ENCODE measurements around the gene STK32A. TPM values are rescaled to one million over a fixed set of nuclear protein-coding genes. Genes with fewer than 3 reads are reported as not detected.

STK32A gene
- total RNA-seq, 6 donors from 2014 or later = 2.7 to 13.3 (median 7.1) TPM

GRCh38 chr5:147276497-147276896 is 41.7 kb downstream of the STK32A start:
- H3K4me3 ChIP-seq = no peak overlapping the region

GRCh38 chr5:147286296-147286695 is 51.5 kb downstream of the STK32A start:
- WGBS, 2 donors = 63 to 73% methylated on average over 1 of the region's 1 CpG
- Histone ChIP-seq H3K9me3 (peaks cover 0 to 6% (median 0%) of the 10 kb centered on the region in 4 donors), H3K27ac (no peak overlapping the region), H3K27me3 (no peaks in the 10 kb centered on the region), H3K4me3 (no peak overlapping the region), H3K4me1 (no peaks in the 10 kb centered on the region), H3K36me3 (no peaks in the 10 kb centered on the region)
- TF ChIP-seq POLR2AphosphoS5 (IDR thresholded peaks at IDR 0.05) (no peak), POLR2A (IDR thresholded peaks at IDR 0.05) (no peak), EP300 (IDR thresholded peaks at IDR 0.05) (no peak), CTCF (IDR thresholded peaks at IDR 0.05) (no peak)
- DNase-seq = no peak
- no peak for ATAC-seq (ENCODE audit: low FRiP score in 2 of 2)

More at GRCh38 chr5:147276497-147276896, 41.7 kb downstream of the STK32A start:
- no peaks in the 10 kb centered on the region for H3K4me1 ChIP-seq
- H3K9me3 ChIP-seq = no peaks in the 10 kb centered on the region
- WGBS, 2 donors = 71 to 83% methylated on average over 1 of the region's 1 CpG
- H3K27me3 ChIP-seq = no peaks in the 10 kb centered on the region
- no peak for ATAC-seq (ENCODE audit: low FRiP score in 2 of 2)
- DNase-seq = no peak
- no peak for TF ChIP-seq POLR2AphosphoS5 (IDR thresholded peaks at IDR 0.05)
- no peak overlapping the region for H3K27ac ChIP-seq
- H3K36me3 ChIP-seq = no peaks in the 10 kb centered on the region

GRCh38 chr5:147287110-147287509 is 52.3 kb downstream of the STK32A start:
- TF ChIP-seq POLR2A (IDR thresholded peaks at IDR 0.05) = no peak
- no peak for TF ChIP-seq POLR2AphosphoS5 (IDR thresholded peaks at IDR 0.05)
- TF ChIP-seq CTCF (IDR thresholded peaks at IDR 0.05) = no peak
- no peak for TF ChIP-seq EP300 (IDR thresholded peaks at IDR 0.05)
- ATAC-seq (ENCODE audit: low FRiP score in 2 of 2) = no peak
- no peak overlapping the region for H3K27ac ChIP-seq

GRCh38 chr5:147290261-147290660 is 55.4 kb downstream of the STK32A start:
- H3K36me3 ChIP-seq = no peaks in the 10 kb centered on the region
- 52 to 55% methylated on average over 2 of the region's 2 CpGs for WGBS, 2 donors
- H3K4me3 ChIP-seq = no peak overlapping the region
- peak in 1 of 2 donors; percentile 80 for DNase-seq
- peaks cover 0 to 6% (median 0%) of the 10 kb centered on the region in 4 donors for H3K9me3 ChIP-seq
- ATAC-seq (ENCODE audit: low FRiP score in 2 of 2) = peak; percentile 36 to 87
- H3K4me1 ChIP-seq = no peaks in the 10 kb centered on the region
- no peak overlapping the region for H3K27ac ChIP-seq
- TF ChIP-seq EP300 (IDR thresholded peaks at IDR 0.05) (peak in 1 of 4 donors; percentile 58), CTCF (IDR thresholded peaks at IDR 0.05) (no peak), POLR2AphosphoS5 (IDR thresholded peaks at IDR 0.05) (peak in 1 of 2 donors; percentile 13), POLR2A (IDR thresholded peaks at IDR 0.05) (no peak)
- H3K27me3 ChIP-seq = no peaks in the 10 kb centered on the region

More at GRCh38 chr5:147287110-147287509, 52.3 kb downstream of the STK32A start:
- peaks cover 0 to 6% (median 0%) of the 10 kb centered on the region in 4 donors for H3K9me3 ChIP-seq
- H3K27me3 ChIP-seq = no peaks in the 10 kb centered on the region
- WGBS, 2 donors = 83 to 85% methylated on average over 2 of the region's 2 CpGs
- no peaks in the 10 kb centered on the region for H3K36me3 ChIP-seq
- H3K4me1 ChIP-seq = no peaks in the 10 kb centered on the region
- H3K4me3 ChIP-seq = no peak overlapping the region
- DNase-seq = no peak

GRCh38 chr5:147303251-147303650 is 68.4 kb downstream of the STK32A start:
- ATAC-seq (ENCODE audit: low FRiP score in 2 of 2) = peak; percentile 65 to 88
- 52 to 69% methylated on average over 6 of the region's 6 CpGs for WGBS, 2 donors

More at GRCh38 chr5:147303251-147303650, 68.4 kb downstream of the STK32A start:
- Histone ChIP-seq H3K36me3 (no peaks in the 10 kb centered on the region), H3K4me3 (no peak overlapping the region), H3K9me3 (no peaks in the 10 kb centered on the region), H3K27me3 (no peaks in the 10 kb centered on the region), H3K27ac (peak overlapping the region; percentile 28 to 67 (median 43)), H3K4me1 (peaks cover 0 to 5% (median 2%) of the 10 kb centered on the region in 4 donors)
- DNase-seq = peak in 1 of 2 donors; percentile 62
- peak in 1 of 4 donors; percentile 59 for TF ChIP-seq EP300 (IDR thresholded peaks at IDR 0.05)
- TF ChIP-seq POLR2A (IDR thresholded peaks at IDR 0.05) = no peak
- TF ChIP-seq CTCF (IDR thresholded peaks at IDR 0.05) = no peak
- TF ChIP-seq POLR2AphosphoS5 (IDR thresholded peaks at IDR 0.05) = peak; percentile 28
